CD4-positive, alpha-beta T cell treated with Interleukin-4 for 1 hour (primary cell): ENCODE data around the gene PDIA2.

Source experiments
- DNase-seq, 2 donors: peaks; one replicate each; pipeline ENCODE4 v3.0.0-alpha.2; 2020 to 2022

The PDIA2 gene

DNA sequence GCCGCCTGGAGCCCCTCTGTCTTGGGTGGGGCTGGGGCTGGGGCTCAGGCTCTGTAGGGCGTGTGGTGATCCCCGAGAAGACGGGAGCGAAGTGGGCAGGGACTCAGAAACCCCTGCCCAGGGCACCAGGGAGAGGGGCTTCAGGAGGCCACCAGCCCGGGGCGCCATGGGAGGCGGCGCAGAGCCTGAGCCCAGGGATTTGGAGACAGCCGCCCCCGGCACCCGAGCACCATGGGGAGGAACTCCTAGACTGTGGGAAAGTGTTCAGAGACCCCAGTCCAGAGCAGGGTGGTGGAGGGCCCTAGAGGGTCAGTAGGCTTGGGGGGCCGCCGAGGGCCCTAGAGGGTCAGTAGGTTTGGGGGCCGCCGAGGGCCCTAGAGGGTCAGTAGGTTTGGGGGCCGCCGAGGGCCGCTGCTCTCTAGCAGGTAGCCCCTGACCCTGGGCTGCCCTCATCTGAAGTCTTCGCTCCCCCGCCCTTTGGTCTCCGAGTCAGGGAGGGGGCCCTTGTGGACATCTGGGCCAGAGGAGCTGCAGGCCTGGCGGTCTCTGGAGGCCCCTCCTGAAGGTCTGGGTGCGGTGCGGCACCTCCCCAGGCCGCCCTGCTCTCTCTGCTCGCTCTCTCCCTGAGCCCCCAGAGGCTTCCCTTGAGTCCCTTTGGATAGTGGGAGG, 1.8 kb upstream of the PDIA2 start:
- DNase-seq: no peak

DNA sequence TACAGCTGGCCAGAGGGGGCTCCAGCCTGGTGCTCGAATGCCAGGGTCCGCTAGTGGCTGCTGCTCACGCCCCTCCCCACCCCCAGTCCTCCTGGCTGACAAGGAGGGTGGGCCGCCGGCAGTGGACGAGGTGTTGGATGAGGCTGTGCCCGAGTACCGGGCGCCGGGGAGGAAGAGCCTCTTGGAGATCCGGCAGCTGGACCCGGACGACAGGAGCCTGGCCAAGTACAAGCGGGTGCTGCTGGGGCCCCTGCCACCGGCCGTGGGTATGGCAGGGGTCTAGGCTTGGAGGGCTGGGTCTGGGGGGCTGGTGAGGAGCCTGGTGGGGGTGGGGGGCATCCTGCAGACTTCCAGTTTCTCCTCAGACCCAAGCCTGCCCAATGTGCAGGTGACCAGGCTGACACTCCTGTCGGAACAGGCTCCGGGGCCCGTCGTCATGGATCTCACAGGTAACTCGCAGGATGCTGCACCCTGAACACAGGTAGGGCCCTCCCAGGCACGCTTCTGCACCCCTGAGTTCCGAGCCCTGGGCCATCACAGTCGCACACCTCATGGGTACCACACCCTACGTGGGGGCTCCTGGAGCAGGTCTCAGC, 1.2 kb upstream of the PDIA2 start:
- DNase-seq: no peak

DNA sequence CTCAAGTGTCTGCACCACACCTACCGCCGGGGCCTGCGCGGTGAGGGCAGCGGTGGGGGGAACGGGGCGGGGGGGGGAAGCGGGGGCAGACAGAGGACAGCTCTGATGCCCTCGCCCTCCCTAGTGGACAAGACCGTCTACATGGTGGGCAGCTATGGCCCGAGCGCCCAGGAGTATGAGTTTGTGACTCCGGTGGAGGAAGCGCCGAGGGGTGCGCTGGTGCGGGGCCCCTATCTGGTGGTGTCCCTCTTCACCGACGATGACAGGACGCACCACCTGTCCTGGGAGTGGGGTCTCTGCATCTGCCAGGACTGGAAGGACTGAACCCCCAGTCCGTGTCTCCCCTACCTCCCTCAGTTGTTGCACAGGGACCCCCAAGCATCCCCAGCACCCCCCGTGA, 473 bp upstream of the PDIA2 start:
- DNase-seq: no peak

DNA sequence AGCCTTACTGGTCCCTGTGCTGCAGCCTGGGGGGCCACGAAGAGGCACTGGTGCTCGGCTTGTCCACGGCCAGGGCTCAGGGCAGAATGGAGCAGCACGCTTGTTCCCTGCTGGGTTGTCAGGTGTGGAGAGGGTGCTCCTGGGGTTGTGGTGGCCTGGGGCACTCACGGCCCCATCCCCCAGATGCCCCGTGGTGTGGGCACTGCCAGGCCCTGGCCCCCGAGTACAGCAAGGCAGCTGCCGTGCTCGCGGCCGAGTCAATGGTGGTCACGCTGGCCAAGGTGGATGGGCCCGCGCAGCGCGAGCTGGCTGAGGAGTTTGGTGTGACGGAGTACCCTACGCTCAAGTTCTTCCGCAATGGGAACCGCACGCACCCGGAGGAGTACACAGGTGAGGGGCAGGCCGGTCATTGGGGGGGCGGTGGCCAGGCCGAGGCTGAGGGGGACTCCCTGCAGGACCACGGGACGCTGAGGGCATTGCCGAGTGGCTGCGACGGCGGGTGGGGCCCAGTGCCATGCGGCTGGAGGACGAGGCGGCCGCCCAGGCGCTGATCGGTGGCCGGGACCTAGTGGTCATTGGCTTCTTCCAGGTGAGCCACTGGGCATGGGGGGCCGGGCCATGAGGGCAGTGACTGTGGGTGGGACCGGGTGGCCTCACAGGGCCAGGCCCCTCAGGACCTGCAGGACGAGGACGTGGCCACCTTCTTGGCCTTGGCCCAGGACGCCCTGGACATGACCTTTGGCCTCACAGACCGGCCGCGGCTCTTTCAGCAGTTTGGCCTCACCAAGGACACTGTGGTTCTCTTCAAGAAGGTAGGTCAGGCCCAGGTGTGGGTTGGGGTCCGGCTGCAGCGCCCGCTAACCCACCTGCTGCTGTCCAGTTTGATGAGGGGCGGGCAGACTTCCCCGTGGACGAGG, 1.5 kb downstream of the PDIA2 start:
- no peak for DNase-seq

DNA sequence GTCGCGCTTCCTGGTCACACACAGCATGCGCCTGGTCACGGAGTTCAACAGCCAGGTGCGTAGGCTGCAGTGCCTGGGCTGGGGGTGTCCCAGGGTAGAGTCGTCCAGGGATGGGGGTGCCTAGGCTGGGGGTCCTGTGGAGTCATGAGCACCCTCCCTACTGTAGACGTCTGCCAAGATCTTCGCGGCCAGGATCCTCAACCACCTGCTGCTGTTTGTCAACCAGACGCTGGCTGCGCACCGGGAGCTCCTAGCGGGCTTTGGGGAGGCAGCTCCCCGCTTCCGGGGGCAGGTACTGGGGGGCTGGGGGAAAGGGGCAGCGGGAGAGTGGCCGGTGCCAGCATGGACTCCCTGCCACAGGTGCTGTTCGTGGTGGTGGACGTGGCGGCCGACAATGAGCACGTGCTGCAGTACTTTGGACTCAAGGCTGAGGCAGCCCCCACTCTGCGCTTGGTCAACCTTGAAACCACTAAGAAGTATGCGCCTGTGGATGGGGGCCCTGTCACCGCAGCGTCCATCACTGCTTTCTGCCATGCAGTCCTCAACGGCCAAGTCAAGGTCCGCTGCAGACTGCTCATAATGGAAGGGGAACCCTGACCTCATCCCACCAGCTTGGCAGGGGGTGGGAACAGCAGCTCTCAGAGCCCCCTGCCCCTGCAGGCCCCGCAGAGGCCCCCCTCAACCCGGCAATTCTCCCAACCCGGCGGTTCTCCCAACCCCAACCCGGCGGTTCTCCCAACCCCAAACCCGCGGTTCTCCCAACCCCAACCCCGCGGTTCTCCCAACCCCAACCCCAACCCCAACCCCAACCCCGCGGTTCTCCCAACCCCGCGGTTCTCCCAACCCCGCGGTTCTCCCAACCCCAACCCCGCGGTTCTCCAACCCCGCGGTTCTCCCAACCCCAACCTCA, 2.4 kb downstream of the PDIA2 start:
- DNase-seq: no peak

DNA sequence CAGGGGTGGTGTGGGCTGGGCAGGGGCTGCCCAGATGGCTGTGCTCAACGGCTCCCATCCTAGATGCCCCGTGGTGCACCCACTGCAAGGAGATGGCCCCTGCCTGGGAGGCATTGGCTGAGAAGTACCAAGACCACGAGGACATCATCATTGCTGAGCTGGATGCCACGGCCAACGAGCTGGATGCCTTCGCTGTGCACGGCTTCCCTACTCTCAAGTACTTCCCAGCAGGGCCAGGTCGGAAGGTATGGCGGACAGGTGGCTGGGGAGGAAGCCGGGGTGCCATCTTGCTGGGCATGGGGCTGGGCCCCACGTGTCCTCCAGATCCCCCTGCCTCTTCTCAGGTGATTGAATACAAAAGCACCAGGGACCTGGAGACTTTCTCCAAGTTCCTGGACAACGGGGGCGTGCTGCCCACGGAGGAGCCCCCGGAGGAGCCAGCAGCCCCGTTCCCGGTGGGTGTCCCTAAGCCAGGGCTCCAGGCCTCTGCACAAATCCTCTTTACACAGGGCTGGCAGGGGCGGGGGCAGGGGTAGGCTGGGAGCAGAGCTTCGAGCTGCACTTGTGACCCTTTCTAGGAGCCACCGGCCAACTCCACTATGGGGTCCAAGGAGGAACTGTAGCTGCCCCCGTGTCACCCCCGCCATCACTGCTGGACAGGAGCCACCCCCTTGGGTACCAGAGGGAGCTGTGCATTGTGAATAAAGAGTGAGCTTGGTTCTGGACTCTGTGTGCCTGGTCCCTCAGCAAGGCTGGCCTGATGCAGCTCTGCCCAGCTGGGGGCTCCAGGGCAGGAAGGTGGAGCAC, 3.7 kb downstream of the PDIA2 start:
- DNase-seq: no peak

DNA sequence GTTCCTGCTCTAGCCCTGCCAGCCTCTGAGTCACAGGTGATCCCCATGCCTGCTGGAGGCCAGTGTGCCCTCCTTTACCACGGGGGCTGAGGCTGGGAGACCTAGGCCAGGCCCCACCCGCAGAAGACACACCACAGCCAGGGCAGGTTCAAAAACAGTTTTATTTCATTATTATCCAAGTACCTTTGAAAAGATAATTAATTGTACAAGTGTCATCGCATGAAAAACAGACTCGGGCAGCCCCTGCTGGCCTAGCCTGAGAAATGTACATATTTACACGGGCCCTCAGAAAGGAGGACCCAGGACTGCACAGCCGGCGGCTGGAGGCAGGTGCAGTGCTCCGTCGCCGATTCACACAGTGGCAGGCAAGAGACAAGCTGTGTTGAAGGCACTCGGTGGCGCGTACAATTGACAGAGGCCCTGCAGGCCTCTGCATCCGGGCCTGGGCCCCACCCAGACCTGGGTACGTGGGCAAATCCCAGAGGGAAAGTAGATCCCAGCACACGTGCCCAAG, 4.4 kb downstream of the PDIA2 start:
- DNase-seq: no peak

DNA sequence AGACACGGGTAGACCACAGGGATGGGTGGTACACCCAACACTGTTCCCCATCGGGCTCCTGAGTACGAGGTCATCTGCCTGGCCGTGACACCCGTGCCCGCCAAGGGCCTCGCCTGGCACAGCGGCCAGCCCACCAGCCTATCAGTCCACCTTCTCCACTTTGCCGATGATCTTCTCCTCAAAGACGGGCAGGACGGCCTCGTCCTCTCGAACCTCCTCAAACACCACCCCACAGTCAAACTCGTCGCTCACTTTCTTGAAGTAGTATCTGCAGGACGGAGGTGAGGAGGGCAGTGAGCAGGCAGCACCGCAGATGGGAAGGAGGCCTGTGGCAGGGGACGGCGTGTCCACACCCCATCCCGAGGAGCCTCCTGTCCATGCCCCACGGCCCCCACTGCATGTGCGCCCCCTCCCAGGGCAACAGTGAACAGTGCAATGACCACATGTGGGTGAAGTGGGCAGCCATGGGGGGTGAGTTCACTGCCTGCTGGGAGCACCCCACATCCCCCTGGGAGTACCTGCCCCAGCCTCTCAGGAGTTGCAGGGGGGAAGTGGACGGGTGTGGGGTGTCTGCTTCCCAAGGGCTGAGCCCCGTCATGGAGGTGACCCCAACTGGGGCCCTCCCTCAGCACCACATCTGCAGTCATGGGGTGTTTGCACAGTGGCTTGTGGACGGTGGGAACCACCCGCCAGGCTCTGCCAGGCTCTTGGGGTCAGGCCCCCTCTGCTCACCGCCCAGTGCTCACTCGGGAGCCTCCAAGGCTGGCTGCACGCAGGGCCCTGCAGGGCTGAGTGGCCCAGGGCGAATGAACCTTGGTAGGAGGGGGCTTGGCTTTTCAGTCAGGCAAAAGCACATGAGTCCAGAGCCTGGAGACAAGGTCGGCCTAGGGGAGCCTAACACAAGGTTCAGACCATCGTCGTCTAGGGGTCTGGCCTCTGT, 5.3 kb downstream of the PDIA2 start:
- DNase-seq: no peak

DNA sequence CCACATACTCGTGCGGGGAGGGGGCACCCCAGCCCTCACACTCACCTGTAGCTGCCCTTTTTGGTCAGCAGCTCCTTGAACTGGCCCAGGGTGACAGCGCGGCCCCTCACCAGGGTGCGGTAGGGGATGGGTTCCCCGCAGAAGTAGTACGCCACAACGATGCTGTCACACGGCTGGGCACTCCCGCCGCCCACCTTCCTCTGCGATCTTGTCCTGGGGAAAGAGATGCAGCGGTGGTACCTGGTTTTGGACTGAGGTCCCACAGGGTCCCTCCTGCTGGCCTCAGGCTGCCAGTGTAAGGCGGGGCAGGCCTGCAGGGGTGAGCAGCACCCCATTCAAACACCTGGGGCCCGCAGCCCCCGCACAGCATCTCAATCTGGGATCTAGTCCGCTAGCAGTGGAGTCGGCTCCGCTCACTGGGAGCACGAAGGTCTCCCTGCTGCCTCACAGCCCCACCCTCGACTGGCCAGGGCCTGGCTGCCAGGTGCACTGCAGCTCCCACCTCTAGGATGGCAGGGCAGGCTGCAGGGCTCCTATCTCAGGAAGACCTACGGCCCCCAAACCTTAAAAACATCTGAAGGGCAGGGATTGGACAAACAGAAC, 6.5 kb downstream of the PDIA2 start:
- DNase-seq: no peak

DNA sequence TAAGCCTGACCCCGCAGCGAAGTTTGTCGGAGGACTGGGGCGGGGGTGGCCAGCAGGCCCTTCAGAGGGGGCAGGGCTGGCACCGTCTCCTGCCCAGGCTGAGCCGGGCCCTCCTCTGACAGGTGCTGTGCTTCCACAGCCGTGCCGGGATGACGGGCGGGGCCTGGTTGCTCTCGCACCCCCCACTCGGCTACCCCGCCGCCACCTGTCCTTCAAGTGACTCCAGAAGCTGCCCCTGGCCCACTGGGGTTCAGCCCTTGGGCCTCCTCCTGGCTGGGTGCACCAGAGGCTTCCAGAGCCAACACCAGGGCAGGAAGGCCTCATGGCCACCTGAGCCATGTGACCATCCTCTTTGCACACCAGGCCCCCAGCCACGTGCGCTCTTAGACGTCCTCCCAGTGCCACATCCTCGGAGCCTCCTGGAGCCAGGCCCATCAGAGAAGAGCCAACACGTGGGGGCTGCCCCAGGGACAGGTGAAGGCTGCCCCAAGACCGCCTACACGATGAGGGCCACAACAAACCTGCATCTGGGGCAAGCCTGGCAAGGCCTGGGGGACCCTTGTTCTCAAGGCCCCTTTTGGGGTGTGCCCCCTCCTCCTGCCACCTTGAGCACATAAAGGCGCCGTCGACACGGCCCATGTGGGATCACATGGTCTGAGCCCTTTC, 7.2 kb downstream of the PDIA2 start:
- DNase-seq: no peak

DNA sequence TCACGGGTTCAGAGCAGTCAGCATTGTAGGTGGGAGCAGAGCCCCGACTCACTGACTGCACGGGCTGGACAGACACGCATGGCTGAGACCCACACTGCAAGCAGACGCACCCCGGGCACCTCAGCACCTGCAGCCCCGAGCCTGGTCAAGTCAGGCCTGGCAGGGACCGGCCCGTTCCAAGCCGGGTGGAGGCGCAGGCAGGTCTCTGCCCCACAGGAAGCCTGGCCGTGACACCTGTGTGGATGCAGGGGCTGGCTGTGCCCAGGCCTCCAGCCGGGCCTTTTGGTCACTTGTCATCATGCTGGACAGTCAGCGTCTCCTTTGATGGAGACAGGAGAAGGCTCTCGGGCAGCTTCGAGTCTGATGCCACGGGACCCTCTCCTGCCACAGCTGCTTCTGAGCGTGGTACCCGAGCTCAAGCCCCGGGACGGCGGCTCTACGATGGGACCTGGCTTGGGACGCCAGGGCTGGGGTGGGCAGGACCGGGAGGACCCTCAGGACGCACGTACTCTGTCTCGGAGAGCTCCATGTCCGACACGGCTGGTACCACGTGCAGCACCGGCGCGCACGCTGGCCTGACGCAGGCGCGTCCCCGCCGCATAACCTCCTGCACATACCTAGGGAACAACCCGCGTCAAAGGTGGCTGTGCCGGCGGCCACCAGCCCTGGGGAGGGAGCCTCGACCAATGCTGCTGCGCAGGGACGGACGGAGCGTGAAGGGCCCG, 7.9 kb downstream of the PDIA2 start:
- DNase-seq: no peak

DNA sequence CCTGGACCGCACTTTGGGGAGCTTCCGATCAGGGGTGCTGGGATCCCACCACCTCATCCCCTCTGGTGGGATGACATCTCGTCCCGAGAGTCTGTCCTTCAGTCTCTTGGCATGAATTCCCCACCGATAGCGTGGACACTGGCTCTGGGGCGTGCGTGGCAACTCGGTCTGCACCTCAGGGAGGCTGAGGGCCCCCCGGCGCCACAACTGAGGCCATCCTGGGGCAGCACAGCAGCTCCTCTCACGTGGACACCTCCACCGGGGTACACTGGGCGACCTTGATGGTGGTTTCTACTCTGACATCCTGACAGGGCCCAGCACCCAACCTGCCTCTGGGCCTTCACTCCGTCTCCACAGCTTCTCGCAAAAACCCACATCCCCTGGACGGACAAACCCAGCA, 8.6 kb downstream of the PDIA2 start:
- no peak for DNase-seq

DNA sequence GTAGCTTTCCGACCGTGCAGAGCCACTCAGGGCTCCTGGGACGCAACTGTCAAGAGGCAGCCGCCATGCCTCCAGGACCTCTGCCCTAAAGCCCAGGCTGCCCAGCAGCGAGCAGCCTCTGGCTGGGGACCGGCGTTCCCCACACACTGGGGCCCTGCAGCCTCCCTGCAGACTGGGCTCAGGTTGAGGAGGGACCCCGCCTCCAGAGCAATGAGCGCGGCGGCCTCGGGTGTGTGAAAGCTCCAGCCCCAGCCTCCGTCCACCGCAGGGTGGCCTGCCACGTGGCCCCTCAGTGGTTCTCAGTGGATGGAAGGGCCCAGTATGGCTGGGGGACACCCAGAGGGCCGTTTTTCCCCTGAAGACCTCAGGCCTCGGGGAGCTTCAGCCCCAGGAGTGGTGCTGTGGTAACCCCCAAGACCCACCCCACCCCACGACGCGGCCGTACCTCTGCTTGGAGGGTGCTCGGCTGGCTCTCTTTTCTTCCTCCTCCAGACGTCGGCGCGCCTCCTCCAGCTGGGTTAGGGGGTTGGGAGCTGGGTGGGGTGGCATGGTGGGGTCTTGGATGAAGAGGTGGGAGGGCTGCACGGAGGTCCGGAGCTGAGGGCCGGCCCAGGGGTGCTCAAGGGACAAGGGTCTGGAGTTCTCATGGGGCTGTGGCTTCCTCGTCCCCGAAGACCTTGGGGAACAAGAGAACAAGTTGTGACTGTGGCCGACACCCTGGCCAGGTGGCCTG, 10.2 kb downstream of the PDIA2 start:
- DNase-seq: no peak

DNA sequence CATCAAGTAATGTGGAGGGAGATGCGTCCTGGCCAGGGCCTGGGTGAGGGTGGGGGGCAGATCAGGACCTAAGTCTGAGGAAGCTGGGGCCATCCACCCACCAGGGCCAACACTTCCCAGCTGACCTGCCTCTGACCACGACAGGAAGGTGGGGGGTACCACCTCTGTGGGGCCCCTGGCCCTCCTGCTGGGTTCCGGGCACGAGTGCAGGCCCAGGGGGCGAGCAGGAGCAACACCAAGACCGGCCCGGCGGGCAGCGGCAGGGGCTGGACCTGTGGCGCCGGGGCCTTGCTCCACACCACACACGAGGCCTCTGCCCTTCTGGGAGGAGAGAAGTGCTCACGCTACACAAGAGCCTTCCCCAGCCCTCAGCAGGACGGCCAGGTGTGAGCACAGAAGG, 13.3 kb downstream of the PDIA2 start:
- no peak for DNase-seq

DNA sequence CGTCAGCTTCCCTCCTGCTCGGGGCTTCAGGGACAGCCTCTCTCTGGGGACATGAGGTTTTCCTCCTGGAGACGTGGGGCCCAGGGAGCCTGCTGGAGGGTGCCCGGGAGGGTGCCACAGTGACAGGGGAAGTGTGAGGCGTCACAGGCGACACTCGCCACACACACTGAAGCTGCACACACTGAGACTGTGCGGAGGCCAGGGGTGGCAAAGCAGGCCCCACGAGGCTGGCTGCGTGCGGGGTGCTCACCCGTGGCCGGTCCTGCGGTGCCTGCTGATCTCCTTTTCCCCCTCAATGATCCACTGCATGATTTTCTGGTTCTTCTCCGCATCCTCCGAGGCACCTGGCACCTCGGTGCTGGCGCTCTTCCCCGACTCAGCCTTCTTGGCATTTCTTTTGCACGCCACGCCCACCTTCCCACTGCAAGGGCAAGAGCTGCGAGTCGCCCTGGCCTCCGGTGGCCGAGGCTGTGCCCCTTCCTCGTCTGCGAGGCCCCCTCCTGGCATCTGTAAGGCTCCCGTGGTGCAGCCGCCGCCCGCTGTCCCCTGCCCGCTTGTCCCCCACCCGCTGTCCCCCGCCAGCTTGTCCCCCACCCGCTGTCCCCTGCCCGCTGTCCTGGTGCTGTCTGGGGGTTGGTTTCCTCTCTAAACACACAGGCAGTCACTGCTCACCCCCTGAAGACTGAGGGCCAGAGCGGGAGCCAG, 14.0 kb downstream of the PDIA2 start:
- DNase-seq: no peak

DNA sequence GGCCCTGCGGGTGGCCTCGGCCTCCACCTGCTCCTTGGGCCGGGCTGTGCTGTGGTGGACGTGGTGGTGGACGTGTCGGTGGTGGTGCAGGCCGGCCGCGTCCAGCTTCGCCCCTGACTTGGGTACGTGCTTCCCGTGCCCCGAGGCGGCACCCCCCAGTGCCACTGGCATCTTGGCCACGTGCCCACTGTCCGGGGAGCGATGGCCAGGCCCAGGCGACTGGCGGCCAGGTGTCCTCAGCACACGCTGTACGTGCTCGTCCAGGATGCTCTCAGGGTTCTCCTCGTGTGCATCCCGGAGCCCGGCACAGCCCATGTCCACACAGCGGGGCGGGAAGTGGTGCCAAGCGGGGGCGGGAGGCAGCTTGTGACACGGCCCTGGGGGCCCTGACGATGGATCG, 14.9 kb downstream of the PDIA2 start:
- no peak for DNase-seq

DNA sequence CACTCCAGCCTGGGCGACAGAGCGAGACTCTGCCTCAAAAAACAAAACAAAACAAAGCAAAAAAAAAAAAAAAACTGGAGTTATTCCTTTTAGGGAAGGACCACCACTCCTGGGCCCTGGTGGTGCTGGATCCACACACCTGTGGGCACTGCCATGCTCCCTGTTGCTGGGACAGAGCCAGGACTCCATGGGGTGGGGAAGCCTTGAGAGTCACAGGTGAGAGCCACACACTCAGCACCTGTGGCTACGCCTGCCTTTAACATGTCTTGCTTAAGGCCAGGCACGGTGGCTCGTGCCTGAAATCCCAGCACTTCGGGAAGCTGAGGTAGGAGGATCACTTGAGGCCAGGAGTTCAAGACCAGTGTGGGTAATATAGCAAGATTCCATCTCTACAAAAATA, 18.3 kb downstream of the PDIA2 start:
- no peak for DNase-seq

DNA sequence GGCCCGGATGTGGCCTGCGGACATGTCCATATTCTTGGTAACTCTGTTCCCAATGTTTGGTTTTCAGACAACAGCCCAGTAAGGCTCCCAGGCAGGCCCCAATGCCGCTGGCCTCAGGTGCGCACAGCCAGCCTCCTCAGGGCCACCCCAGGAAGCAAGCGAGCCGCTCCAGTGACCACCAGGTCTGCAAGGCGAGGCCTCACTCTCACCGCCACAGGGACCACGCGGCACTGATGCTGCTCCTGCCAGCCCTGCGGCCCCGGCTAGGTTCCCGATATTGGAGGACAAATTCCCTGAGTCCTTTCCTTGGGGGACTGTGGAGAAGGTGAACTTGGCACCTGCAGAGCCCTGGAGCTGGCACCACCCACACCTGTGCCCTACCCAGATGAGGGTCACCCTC, 19.0 kb downstream of the PDIA2 start:
- DNase-seq: no peak
